Frontal cortex (tissue), 4 donors: ENCODE data around the gene IL17B. TPM values are rescaled to one million over a fixed set of nuclear protein-coding genes. Genes with fewer than 3 reads are reported as not detected.

Experiments used
- DNase-seq, 2 donors: peaks; one replicate each; pipeline ENCODE4 v3.0.0; 2012; ENCODE audit warnings: low spot score in 2 of 2
- FAIRE-seq: peaks from 2 replicates; lab custom pipeline; 2012; peaks lifted over from hg19 to GRCh38; lab: Jason Lieb, UNC
- total RNA-seq: library from RNA; depleted of rRNA; stranded (reverse); fragments of >200 nt; gene quantifications from one replicate; pipeline ENCODE4 v1.2.3, GENCODE V29; 2014
- donor health status: control.
- donor health status: control.
- donor health status: control.

The IL17B gene
- total RNA-seq, 1 donor from 2014 or later = not detected

DNA sequence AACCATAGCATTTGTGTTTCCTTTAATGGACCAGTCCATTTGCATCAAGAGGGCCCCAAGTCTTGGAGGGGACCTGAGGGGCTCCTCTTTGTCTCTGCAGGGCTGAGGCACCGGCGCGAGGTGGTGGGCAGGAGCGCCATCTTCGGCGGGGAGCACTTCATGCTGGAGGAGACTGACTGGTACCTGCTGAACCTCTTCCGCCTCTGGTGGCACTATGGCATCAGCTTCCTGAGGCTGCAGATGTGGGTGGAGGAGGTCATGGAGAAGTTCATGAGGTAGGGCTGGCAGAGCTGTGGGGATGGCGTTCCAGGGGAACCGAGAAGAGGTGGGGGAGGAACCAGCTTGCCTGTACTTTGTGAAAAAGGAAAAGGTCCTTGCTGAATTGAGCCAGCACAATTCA, 15.2 kb downstream of the IL17B start:
- no peak for FAIRE-seq
- DNase-seq = no peak

DNA sequence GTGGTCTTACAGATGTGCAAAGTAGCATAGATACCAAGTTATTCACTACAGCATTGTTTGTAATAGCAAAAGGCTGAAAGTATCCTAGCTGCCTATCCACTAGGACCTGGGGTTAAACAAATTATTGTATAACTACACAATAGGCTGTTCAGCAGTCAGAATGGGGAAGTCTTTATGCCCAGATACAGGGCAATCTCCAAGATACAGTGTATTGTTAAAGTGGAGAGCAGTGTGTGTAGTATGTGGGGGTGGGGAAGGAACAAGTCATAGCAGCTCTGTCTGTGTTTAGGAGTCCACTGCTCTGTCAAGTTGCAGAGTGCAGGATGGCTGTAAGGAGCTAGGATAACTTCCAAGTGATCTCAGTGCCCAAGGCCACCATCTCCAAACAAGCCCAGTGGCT, 15.7 kb downstream of the IL17B start:
- no peak for FAIRE-seq
- no peak for DNase-seq

DNA sequence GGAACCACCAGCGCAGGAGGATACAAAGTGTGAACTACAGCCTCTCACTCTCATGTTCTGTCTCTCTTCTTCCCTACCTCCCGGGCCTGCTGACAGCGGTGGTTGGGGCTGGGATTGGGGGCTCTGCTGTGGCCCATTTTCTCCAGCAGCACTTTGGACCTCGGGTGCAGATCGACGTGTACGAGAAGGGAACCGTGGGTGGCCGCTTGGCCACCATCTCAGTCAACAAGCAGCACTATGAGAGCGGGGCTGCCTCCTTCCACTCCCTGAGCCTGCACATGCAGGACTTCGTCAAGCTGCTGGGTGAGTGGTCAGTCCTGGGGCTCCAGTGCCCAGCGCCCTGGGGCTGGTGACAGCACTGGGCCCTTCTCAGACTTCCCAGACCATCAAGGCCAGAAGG, 16.6 kb downstream of the IL17B start:
- no peak for FAIRE-seq
- no peak for DNase-seq

DNA sequence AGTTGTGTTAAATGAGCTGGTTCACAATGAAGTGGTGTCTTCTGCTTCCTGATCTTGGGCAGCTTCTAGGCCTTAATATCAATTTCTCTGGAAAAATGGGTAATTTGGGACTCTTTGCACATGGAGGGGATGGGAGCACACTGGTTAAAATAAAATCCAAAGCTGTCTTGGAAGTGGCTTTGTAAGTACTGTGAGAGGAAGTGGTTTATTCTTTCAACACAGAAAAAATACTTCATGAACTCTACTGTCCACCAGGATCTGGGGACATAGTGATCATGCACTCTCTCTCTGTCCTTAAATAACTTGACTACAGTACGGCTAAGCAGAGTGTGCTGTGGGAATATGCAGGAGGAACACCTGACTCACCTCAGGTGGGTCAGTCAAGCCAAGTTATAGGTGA, 18.8 kb downstream of the IL17B start:
- FAIRE-seq = no peak
- no peak for DNase-seq

DNA sequence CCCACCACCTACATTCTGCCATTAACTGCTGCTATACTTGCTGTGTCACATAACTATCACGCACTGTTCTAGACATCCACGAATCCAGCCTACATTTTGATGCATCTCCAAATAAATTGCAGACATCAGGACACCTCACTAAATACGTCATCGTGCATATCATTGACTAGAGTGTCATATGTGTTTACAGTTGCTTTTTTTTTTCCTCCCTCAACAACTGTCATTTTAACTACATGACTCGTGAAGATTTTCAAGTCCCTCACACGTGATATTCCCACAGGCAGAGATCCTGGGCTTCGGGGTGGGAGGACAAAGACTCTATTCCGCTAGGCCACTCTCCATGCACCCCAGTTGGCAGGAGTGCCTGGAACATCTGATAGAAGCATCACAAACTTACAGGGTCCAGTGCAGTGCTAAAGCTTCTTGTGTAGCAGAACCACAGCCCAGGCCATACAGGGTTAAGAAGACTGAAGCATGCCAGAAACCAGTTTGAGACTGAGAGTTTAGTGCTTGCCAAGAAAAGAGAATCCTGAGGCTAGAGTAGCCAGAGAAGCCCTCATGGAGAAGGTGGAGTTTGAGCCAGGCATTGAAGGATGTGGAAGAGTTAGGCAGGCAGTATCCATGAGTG, 20.1 kb downstream of the IL17B start:
- FAIRE-seq (no peak), DNase-seq (no peak)

DNA sequence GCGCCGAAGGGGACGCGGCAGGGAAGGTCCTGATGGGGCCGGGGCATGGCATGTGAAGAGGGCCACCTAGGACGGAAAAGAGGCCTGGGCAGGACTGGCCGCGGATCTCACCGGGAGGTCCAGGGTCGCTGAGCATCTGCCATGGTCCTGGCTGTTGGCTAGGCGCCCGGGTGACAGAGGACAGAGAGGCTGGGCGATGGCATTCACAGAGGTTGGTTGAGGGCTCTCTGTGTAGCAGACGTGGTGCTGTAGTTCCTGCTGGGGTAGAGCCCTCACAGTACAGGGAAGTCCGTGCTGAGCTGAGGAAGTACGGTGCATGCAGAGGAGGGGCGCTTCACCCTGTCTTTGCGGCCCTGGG, 20.8 kb downstream of the IL17B start:
- FAIRE-seq = no peak
- DNase-seq = no peak

DNA sequence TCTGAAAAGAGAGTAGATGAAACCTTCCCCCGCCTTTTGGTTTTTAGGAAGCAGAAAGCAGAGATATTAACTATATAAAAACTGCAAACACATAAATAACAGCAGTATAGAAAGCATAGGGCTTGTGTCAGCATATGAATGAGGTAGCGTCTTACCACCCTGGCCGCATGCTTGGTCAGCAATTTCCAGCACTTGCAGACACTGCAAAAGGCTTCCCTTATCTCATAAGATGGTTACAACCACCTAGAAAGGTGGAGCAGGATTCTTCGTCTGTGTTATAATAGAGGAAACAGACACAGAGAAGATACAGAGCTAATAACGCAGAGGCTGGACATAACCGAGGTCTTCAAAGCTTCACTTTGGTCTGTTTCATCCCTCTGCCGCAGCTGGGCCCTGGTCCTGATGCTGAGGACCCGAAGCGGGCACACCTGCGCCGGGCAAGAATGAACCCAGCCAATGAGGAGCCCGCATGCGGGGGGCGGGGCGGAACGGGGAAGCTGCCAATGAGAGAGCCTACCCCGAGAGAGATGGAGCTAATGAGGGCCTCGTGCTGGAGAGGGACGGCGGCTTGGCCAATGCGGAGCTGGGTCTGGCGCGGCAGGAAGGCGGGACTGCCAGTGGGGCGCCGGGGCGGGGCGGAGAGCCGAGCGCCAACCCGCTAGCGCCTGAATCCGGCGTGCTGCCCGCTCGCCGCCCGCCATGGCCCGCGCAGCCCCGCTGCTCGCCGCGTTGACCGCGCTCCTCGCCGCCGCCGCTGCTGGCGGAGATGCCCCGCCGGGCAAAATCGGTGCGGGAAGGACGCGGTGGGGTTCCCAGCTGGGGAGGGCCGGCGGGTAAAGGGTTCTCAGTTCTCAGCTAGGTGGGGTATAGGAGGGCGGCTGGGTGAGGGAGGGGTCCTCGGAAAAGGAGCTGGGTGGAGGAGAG, 21.5 kb downstream of the IL17B start, which contains the start of gene PCYOX1L:
PCYOX1L (plus strand) TSS at position 677 of the 924 bp plus-strand sequence; CDS start at position 700, 23 bp downstream.
- peak; percentile 93 to 96 for DNase-seq
- FAIRE-seq = no peak

DNA sequence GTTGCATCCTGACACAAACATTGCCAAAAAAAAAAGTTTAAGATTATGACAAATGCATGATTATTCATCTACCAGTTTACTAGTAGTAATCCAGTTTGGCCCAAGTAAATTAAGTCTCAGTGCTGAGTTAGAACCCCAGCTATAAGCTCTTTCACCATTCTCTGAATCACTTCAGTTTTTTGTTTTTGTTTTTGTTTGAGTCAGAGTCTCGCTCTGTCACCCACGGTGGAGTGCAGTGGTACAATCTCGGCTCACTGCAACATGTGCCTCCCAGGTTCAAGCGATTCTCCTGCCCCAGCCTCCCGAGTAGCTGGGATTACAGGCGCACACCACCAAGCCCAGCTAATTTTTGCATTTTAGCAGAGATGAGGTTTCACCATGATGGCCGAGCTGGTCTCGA, 22.7 kb downstream of the IL17B start:
- DNase-seq (no peak), FAIRE-seq (no peak)

DNA sequence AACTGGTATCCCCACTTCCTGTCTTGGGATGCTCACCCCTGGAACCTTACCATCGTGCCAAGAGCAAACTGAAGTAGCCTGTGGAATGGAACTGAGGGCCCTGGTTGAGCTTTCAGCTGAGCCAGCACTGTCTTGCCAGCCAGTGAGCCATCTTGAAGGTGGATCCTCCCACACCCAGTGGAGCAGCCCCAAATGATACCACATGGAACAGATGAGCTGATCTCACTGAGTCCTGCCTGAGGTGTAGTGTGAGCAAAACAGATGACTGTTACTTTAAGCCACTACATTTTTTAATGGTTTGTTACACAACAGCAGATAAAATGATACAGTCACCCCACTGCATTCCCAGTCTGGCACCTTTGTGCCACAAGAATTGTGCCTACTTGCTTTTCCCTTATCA, 23.4 kb downstream of the IL17B start:
- FAIRE-seq (no peak), DNase-seq (no peak)

DNA sequence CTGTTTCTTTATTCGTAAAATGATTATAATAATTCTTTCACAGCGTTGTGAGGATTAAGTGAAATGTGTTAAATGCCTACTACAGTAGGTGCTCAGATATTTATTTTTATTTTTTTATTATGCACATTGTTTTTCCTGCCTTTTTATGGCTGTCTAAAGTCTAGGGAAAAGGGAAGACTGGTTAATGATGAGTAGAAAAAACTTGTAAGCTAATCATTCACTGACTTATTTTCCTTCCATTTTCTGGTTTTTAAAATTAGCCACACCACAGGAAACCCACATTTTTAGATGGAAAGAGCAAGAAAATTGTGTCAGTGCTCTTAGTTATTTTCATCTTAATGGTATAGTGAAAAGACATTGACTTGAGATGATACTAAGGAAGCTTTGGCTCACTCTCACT, 25.2 kb downstream of the IL17B start:
- no peak for FAIRE-seq

DNA sequence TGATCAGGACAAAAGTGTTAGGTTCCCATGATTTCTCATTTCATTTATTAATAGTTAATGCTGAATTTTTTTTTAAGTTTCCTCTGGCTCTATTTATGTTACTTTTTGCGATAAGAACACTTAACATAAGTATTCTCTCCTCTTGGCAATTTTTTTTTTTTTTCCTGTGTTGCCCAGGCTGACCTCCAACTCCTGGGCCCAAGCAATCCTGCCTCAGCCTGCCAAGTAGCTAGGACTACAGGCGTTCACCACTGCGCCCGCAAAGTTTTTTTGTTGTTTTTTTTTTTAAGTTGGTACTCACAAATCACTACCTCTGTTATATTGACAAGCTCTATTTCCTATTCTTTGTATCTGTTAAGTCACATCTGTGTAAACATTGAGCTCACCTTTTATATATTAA, 26.9 kb downstream of the IL17B start:
- no peak for FAIRE-seq
- no peak for DNase-seq

More for the DNA sequence above, 25.2 kb downstream of the IL17B start:
- no peak for DNase-seq

DNA sequence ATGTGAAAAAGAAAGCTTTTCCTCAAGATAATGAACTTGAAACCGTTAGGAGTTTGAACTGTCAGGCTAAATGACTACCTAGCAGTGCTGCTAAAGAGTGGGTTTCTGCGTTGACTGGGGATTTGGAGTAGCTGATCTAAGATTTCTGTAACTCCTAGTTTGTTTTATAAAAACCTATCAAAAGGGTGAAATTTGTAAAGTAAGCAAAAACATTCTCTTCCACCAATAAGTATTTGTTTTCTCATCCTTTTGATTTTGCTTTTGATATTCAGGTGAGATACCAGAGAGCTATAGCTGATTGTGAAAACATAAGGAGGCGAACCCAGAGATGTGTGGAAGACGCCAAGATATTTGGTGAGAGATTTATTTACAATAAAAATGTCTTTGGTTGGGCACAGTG, 29.7 kb downstream of the IL17B start:
- no peak for DNase-seq
- FAIRE-seq = no peak

DNA sequence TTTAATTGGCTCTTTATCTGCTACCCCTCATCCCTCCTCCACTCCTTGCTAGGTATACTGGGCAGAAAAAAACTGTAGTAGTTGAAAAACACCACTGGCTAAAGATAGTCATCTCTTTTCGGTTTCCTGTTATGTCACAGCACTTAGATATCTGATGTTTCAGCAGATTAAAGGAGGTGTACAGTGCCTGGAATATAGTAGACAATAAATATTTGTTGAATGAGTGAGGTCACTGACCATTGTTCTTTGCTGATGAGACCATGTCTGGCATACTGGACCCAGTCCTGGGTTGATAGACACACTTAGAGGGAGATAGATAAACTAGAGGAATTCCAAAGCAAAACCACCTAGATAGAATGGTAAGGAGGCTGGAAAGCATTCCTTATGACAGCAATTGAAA, 30.6 kb downstream of the IL17B start:
- FAIRE-seq = no peak
- DNase-seq = no peak

DNA sequence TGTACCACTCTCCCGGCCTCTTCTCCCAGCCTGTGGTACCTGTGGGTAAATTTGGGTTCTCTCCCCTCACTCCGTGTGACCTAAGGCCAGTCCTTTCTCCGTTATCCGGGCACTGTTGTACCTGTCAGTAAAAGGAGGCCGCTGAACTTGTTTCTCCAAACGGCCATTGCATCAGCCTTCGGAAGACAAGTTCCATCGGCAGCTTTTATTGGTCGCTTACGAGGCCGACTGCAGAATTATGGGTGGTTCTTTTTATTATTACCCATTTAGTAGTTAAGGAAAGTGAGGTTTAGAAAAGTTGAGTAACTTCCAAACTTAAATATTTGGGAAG, 33.2 kb downstream of the IL17B start:
- FAIRE-seq (no peak), DNase-seq (no peak)

DNA sequence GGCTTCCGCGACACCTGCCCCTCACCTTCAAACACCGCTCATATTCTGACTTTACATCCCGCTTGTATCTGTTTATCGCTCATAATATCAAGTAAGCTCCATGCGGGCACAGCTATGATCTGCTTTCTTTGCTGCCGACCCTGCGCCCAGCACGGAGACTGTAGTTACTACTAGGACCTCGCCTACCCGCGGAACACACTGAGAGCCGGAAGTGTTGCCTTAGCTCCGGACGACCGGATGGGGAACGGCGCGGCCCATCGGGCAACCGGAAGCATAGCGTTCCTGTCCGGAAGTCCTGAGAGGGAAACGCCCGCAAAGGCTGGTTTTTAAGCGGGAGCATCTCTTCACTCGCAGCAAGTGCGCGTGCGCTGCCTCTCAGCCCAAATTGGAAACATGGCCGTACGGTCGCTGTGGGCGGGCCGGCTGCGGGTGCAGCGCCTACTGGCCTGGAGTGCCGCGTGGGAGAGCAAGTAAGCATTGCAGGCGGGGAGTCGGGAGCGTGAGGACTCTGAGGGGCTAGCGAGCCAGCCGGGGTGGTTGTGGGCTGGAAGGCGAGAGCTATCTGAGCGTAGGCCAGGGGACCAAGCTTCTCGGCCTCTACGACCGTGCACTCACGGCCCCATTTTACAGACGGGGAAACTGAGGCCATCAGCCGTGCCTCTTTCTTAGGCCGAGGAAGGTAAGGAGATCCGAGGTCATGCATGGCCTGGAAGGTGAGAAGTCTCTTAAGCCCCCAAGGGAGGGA, 33.8 kb downstream of the IL17B start, which contains the start of gene GRPEL2:
GRPEL2 (plus strand) TSS at position 353 of the 745 bp plus-strand sequence; CDS start at position 394, 41 bp downstream.
- DNase-seq = peak; percentile 76 to 89
- FAIRE-seq = no peak

DNA sequence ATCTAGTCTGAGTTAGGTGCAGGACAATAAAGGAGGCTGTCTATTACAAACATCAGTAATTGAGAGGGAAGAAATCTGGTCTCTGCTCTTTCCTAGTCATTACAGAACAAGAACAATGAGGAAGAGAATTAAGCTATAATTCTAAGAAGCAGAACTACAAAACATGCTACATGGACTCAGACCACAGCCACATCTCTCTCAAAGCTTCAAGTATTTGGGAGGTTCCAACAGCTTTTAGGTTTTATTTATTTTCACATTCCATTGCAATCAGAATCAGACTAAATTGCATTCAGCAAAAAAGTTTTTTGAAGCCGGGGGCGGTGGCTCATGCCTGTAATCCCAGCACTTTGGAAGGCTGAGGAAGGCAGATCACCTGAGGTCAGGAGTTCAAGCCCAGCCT, 34.9 kb downstream of the IL17B start:
- DNase-seq (no peak), FAIRE-seq (no peak)

DNA sequence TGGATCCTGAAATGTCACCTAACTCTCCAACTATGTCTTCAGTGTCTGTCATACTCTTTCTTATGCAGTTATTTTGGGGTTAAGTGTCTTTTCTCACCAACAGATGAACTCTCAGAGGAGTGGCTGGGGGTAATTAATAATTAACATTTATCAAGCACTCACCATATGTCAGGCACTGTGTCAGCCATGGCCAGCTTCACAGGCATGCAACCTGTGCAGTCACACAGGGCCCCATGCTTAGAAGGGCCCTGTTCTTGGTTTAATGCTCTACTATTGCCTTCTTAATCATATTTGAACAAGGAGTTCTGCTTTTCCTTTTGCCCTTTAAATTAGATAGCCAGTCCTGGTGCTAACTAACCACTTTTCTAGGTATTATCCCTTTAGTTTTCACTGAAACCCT, 37.2 kb downstream of the IL17B start:
- FAIRE-seq (no peak), DNase-seq (no peak)

DNA sequence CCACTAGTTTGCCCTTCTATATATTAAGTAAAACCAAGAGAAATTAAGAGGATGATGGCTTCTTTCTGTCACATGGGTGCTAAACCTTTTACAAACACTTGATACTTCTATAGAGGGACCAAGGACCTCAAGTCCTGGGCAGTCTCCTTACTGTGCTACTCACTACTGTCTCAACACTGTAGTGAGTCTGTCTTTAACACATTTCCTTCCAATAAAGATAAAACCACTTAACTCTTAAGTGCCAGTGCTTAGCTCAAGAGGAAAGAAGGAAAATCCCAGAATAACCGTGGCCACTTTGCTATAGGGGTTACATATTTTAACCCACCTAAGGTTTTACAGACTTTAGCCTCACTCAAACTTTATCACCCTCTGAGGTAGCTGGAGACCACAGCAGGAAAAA, 38.2 kb downstream of the IL17B start:
- FAIRE-seq = no peak
- DNase-seq = no peak

DNA sequence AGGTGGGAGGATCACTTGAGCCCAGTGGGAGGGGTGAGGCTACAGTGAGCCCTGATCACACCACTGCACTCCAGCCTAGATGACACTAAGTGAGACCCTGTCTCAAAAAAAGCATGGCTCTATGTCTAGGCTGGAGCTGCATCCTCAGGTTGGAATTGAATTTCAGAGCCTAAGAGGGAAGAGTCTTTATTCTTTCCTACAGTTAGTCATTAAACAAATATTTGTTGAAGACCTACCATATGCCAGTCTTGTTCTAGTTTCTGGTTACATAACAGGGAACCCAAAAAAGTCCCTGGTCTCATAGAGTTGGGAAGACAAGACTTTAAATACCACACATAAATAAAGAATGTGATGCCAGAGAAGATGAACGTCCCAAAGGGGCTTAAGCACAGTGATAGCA, 40.7 kb downstream of the IL17B start:
- DNase-seq (no peak), FAIRE-seq (no peak)

DNA sequence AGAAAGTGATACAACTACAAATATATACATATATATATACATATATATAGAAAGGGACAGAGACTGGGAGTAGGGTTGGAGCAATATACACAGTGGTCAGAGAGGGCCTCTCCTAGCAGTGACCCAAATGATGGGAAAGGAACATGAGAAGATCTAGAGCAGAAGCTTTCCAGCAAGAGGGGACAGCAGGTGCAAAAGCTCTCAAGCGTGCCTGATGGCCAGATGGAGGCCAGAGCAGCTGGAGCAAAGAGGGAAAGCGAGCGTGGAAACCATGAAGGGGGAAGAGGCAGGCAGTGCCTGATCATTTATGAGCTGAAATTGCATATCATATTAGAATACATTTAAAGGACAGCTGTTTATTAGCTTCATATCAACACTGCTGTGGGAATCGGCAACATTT, 41.4 kb downstream of the IL17B start:
- FAIRE-seq (no peak), DNase-seq (no peak)
